Uterus (tissue), 2 donors: ENCODE measurements around the gene METTL2A.

Experiments
- POLR2A ChIP-seq, 2 donors: fragments of 450-650 bp; IDR thresholded peaks; one replicate each; pipeline ENCODE4 v1.6.1; 2016; ENCODE audit warnings: antibody characterized with exemption in 2 of 2, mild to moderate bottlenecking in 1 of 2, moderate library complexity in 1 of 2
- TF ChIP-seq, protein P1 (sequence below), 4 experiments: fragments of 200-600 bp in 2 of 4; fragments of 450-650 bp in 2 of 4; sonication (generic) in 2 of 4; IDR thresholded peaks; one replicate each; pipeline ENCODE4 v1.5.1; 2016 to 2019; ENCODE audit warnings: antibody characterized with exemption in 4 of 4, mild to moderate bottlenecking in 2 of 4, moderate library complexity in 1 of 4

DNA sequence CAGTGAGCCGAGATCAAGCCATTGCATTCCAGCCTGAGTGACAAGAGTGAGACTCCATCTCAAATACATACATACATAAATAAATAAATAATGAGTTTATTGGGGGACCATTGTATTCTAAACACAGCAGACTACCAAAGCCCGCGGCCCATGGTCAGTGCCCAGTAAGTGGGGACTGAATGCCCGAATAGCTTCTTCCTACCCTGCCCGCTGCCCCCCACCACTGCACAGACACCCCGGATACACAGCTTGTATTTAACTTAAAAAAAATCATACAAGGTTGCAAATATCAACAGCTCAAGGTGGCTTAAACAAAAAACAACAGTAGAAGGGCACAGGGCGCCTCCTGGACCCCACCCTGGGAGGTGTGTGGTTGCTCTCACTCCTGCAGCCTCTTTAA, 32.3 kb downstream of the METTL2A start:
- TF ChIP-seq POLR2A (IDR thresholded peaks at IDR 0.05): no peak
- TF ChIP-seq, protein P1, sequence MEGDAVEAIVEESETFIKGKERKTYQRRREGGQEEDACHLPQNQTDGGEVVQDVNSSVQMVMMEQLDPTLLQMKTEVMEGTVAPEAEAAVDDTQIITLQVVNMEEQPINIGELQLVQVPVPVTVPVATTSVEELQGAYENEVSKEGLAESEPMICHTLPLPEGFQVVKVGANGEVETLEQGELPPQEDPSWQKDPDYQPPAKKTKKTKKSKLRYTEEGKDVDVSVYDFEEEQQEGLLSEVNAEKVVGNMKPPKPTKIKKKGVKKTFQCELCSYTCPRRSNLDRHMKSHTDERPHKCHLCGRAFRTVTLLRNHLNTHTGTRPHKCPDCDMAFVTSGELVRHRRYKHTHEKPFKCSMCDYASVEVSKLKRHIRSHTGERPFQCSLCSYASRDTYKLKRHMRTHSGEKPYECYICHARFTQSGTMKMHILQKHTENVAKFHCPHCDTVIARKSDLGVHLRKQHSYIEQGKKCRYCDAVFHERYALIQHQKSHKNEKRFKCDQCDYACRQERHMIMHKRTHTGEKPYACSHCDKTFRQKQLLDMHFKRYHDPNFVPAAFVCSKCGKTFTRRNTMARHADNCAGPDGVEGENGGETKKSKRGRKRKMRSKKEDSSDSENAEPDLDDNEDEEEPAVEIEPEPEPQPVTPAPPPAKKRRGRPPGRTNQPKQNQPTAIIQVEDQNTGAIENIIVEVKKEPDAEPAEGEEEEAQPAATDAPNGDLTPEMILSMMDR (IDR thresholded peaks at IDR 0.05): no peak
